ENCODE results near the gene ARL1.

DNA sequence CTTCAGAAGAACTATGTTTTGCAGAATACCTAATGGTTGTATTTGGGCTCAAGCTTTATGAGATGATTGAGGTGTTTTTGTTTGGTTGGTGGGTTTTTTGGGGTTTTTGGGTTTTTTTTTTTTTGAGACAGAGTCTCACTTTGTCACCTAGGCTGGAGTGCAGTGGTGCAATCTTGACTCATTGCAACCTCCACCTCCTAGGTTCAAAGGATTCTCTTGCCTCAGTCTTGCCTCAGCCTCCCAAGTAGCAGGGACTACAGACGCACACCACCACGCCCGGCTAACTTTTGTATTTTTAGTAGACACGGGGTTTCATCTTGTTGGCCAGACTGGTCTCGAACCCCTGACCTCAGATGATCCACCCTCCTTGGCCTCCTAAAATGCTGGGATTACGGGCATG, 39.6 kb downstream of the ARL1 start:
- no peak for TF ChIP-seq POLR2AphosphoS5 (IDR thresholded peaks at IDR 0.05)
- TF ChIP-seq POLR2A (IDR thresholded peaks at IDR 0.05) = no peak

Measured in spleen (tissue), 3 donors.